Neuronal stem cell (in vitro differentiated cells): ENCODE data around the gene ATG5.

ENCODE experiments used
- DNase-seq: peaks from one replicate; pipeline ENCODE4 v3.0.0-alpha.2; 2013; ENCODE audit warnings: low spot score
- H2AFZ ChIP-seq: one replicate; pipeline ENCODE4 v1.6.1; 2013; ENCODE audit warnings: mild to moderate bottlenecking, low read length, inconsistent platforms
- H2AK5ac ChIP-seq: 2 replicates; pipeline ENCODE4 v1.6.1; 2013; ENCODE audit warnings: low read depth, mild to moderate bottlenecking, inconsistent platforms, low read length, moderate library complexity, mixed read lengths
- H2BK120ac ChIP-seq: 2 replicates; pipeline ENCODE4 v1.6.1; 2013; ENCODE audit warnings: low read depth, mild to moderate bottlenecking, inconsistent platforms, low read length, moderate library complexity, mixed read lengths
- H2BK12ac ChIP-seq: one replicate; pipeline ENCODE4 v1.6.1; 2013; ENCODE audit warnings: low read length, inconsistent platforms
- H2BK15ac ChIP-seq: 2 replicates; pipeline ENCODE4 v1.6.1; 2013; ENCODE audit warnings: mild to moderate bottlenecking, low read length, inconsistent platforms, mixed read lengths
- H2BK5ac ChIP-seq: one replicate; pipeline ENCODE4 v1.6.1; 2013; ENCODE audit warnings: inconsistent platforms, mild to moderate bottlenecking, low read length, moderate library complexity
- H3K14ac ChIP-seq: one replicate; pipeline ENCODE4 v1.6.1; 2013; ENCODE audit warnings: low read length, inconsistent platforms
- H3K18ac ChIP-seq: 2 replicates; pipeline ENCODE4 v1.6.1; 2013; ENCODE audit warnings: low read length, inconsistent platforms
- H3K23ac ChIP-seq: 2 replicates; pipeline ENCODE4 v1.6.1; 2013; ENCODE audit warnings: low read depth, mild to moderate bottlenecking, mixed read lengths, low read length, inconsistent platforms; ENCODE audit not compliant: poor library complexity
- H3K27ac ChIP-seq: replicated peaks from 3 replicates; pipeline ENCODE4 v1.5.1; 2013; ENCODE audit warnings: low read length, inconsistent platforms
- H3K27me3 ChIP-seq, 3 experiments: 2 replicates each; pipeline ENCODE4 v1.6.1; 2013; ENCODE audit warnings: low read length in 3 of 3, mild to moderate bottlenecking in 2 of 3, inconsistent platforms in 1 of 3, low read depth in 1 of 3, mixed read lengths in 1 of 3, moderate library complexity in 1 of 3; ENCODE audit not compliant: control insufficient read depth in 3 of 3, insufficient read depth in 3 of 3
- H3K36me3 ChIP-seq, 2 donors: replicated peaks in 1 of 2; 2 replicates each; pipeline ENCODE4 v1.6.1; 2013; ENCODE audit warnings: low read length in 2 of 2; ENCODE audit not compliant: control insufficient read depth in 2 of 2, insufficient read depth in 2 of 2
- H3K4ac ChIP-seq: 2 replicates; pipeline ENCODE4 v1.6.1; 2013; ENCODE audit warnings: inconsistent platforms, mild to moderate bottlenecking, low read length, moderate library complexity
- H3K4me1 ChIP-seq, 2 donors: 1 replicate in 1 of 2; 2 replicates in 1 of 2; pipeline ENCODE4 v1.6.1; 2013; ENCODE audit warnings: low read length in 2 of 2, low read depth in 1 of 2; ENCODE audit not compliant: control insufficient read depth in 2 of 2, insufficient read depth in 1 of 2
- H3K4me2 ChIP-seq: one replicate; pipeline ENCODE4 v1.6.1; 2013; ENCODE audit warnings: mild to moderate bottlenecking, low read length, inconsistent platforms; ENCODE audit not compliant: insufficient read depth, poor library complexity, severe bottlenecking
- H3K4me3 ChIP-seq, 2 donors: 2 replicates each; pipeline ENCODE4 v1.5.1; 2013; ENCODE audit warnings: low read length in 2 of 2, mild to moderate bottlenecking in 2 of 2, inconsistent platforms in 1 of 2, moderate library complexity in 1 of 2
- H3K79me1 ChIP-seq: one replicate; pipeline ENCODE4 v1.6.1; 2013; ENCODE audit warnings: low read depth, mild to moderate bottlenecking, inconsistent platforms, low read length, moderate library complexity
- H3K9ac ChIP-seq: one replicate; pipeline ENCODE4 v1.6.1; 2013; ENCODE audit warnings: mild to moderate bottlenecking, low read depth, low read length, inconsistent platforms; ENCODE audit not compliant: poor library complexity
- H3K9me3 ChIP-seq, 2 donors: replicated peaks in 1 of 2; 2 replicates each; pipeline versions ENCODE3 to v1.6.1; 2013; ENCODE audit warnings: low read length in 2 of 2, mild to moderate bottlenecking in 2 of 2, inconsistent platforms in 1 of 2, low read depth in 1 of 2, mixed read lengths in 1 of 2, moderate library complexity in 1 of 2; ENCODE audit not compliant: control insufficient read depth in 2 of 2, insufficient read depth in 1 of 2
- H4K8ac ChIP-seq: one replicate; pipeline ENCODE4 v1.6.1; 2013; ENCODE audit warnings: low read depth, mild to moderate bottlenecking, inconsistent platforms, low read length, moderate library complexity
- H4K91ac ChIP-seq: one replicate; pipeline ENCODE4 v1.6.1; 2013; ENCODE audit warnings: low read length, low read depth, mild to moderate bottlenecking, inconsistent platforms; ENCODE audit not compliant: poor library complexity
- WGBS, 2 donors: extraction: QIAGEN DNeasy Blood & Tissue Kit; methylation state at CpG; one replicate each; pipeline ENCODE4 v1.1.7; 2013; ENCODE audit warnings: missing lambda C conversion rate in 2 of 2, mixed read lengths in 1 of 2; ENCODE audit not compliant: insufficient read length in 2 of 2, insufficient replicate concordance in 1 of 2; ENCODE audit errors: extremely low coverage in 2 of 2; 5-methylcytosine and 5-hydroxymethylcytosine counted together

Gene ATG5

DNA sequence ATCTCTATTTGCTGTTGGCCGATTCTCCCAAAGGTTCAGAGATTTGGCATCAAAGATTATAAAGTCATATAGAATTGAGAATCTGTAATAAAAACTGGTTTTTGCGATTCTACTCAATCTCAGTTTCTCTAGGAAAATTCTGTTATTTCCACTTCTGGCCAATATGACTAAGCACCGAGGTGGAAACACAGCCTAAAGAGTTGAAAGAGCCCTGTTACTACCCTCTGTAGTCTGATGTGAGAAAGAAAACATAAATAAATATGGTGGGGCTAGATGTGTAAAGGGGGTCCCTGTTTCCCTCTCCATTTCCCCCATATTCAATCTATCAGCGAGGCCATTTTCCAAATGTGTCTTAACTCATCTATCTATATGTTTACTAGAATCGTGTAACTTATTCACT lies 156.0 kb downstream of the ATG5 start:
- Histone ChIP-seq H3K4ac (no peak overlapping the region), H3K9ac (no peak overlapping the region), H3K23ac (no peak overlapping the region), H2BK120ac (no peak overlapping the region), H3K4me2 (no peak overlapping the region), H3K4me1 (peaks cover 2 to 8% of the 10 kb centered on the region in 2 donors), H4K91ac (no peak overlapping the region), H2BK5ac (no peak overlapping the region), H3K27ac (no peak overlapping the region), H2AFZ (no peak overlapping the region), H2BK12ac (no peak overlapping the region), H3K18ac (no peak overlapping the region), H3K36me3 (no peaks in the 10 kb centered on the region), H3K4me3 (no peak overlapping the region), H4K8ac (no peak overlapping the region), H3K9me3 (no peaks in the 10 kb centered on the region), H3K79me1 (no peaks in the 10 kb centered on the region), H3K27me3 (peaks cover 0 to 30% (median 0%) of the 10 kb centered on the region in 3 experiments), H2AK5ac (no peak overlapping the region), H3K14ac (no peak overlapping the region), H2BK15ac (no peak overlapping the region)
- no peak for DNase-seq
- WGBS, 2 donors = no CpG with 5 or more reads among the region's 5 CpGs

DNA sequence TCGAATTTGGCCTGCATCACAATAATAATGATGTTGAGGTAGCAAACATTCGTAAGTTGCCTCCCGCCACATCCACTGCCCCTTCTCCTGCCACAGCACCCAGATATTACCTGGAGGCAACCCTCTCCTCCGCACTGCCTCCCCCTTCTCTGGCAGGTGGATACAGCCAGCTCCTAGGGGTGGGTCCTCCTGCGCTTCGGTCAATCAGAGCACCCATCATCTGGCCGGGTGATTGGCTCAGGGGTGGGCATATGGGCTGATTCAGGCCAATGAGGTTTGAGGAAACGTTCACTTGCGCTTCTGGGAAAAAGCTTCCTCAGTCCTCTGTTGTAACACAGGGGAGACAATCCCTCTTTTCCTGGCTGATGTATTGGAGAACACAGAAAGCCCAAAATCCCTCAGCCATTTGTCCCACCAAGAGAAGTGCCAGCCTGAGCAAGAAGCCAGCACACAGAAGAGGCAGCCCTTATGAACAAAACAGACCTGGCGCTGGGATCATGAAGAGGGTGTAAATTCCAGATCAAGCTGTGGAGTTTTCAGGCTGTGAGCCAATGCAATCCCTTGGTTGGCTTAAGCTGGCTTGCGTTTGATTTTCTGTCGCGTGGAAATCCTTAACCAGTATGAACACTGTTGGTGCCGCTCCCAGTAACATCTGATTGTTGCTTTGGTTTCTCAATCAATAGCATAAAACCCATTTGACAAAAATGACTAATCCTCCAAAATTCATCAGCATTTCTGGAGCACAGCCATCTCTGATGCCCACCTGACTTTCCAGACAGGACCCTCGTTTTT lies 157.3 kb downstream of the ATG5 start:
- Histone ChIP-seq H2BK15ac (no peak overlapping the region), H2AFZ (no peak overlapping the region), H3K9ac (no peak overlapping the region), H3K4me3 (no peak overlapping the region), H3K79me1 (no peaks in the 10 kb centered on the region), H3K27ac (no peak overlapping the region), H3K4ac (no peak overlapping the region), H3K23ac (no peak overlapping the region), H2AK5ac (no peak overlapping the region), H3K36me3 (no peaks in the 10 kb centered on the region), H3K27me3 (peaks cover 0 to 40% (median 0%) of the 10 kb centered on the region in 3 experiments), H2BK120ac (no peak overlapping the region), H4K8ac (no peak overlapping the region), H2BK5ac (no peak overlapping the region), H3K14ac (no peak overlapping the region), H3K4me2 (no peak overlapping the region), H2BK12ac (no peak overlapping the region), H3K18ac (peak overlapping the region; percentile 23), H4K91ac (no peak overlapping the region), H3K9me3 (no peaks in the 10 kb centered on the region), H3K4me1 (peaks cover 11 to 17% of the 10 kb centered on the region in 2 donors)
- WGBS, 2 donors = no CpG with 5 or more reads among the region's 15 CpGs
- DNase-seq = no peak

- no peak overlapping the region for H3K18ac ChIP-seq
- H2BK12ac ChIP-seq = no peak overlapping the region
- no peak overlapping the region for H3K4me3 ChIP-seq
- H2BK120ac ChIP-seq = no peak overlapping the region
- H2AFZ ChIP-seq = no peak overlapping the region
- no peak overlapping the region for H3K9ac ChIP-seq
- H4K8ac ChIP-seq = no peak overlapping the region
- H2BK5ac ChIP-seq = no peak overlapping the region
- H3K4ac ChIP-seq = no peak overlapping the region
- H3K79me1 ChIP-seq = no peaks in the 10 kb centered on the region
- no peak overlapping the region for H2AK5ac ChIP-seq
- H2BK15ac ChIP-seq = no peak overlapping the region
- peak; percentile 15 for DNase-seq
- no peak overlapping the region for H3K23ac ChIP-seq
- H3K4me1 ChIP-seq = peaks cover 11 to 20% of the 10 kb centered on the region in 2 donors
- H4K91ac ChIP-seq = no peak overlapping the region
- H3K27ac ChIP-seq = no peak overlapping the region
- H3K36me3 ChIP-seq = no peaks in the 10 kb centered on the region
- H3K27me3 ChIP-seq = peaks cover 0 to 46% (median 0%) of the 10 kb centered on the region in 3 experiments
- no CpG with 5 or more reads among the region's 6 CpGs for WGBS, 2 donors
- H3K4me2 ChIP-seq = no peak overlapping the region
- no peaks in the 10 kb centered on the region for H3K9me3 ChIP-seq
- H3K14ac ChIP-seq = no peak overlapping the region
Measured at GRCh38 chr6:106167096-106167814, 158.3 kb downstream of the ATG5 start.

GRCh38 chr6:106165885-106166485 lies 159.6 kb downstream of the ATG5 start:
- Histone ChIP-seq H3K4me1 (peaks cover 11 to 20% of the 10 kb centered on the region in 2 donors), H2BK5ac (no peak overlapping the region), H3K9ac (no peak overlapping the region), H3K14ac (no peak overlapping the region), H2AFZ (no peak overlapping the region), H3K79me1 (no peaks in the 10 kb centered on the region), H3K4me2 (no peak overlapping the region), H2BK12ac (no peak overlapping the region), H2BK120ac (no peak overlapping the region), H3K36me3 (no peaks in the 10 kb centered on the region), H3K27ac (no peak overlapping the region), H3K23ac (no peak overlapping the region), H4K8ac (no peak overlapping the region), H2BK15ac (no peak overlapping the region), H3K27me3 (peaks cover 0 to 48% (median 0%) of the 10 kb centered on the region in 3 experiments), H3K9me3 (no peaks in the 10 kb centered on the region), H4K91ac (no peak overlapping the region), H3K18ac (no peak overlapping the region), H3K4me3 (no peak overlapping the region), H3K4ac (no peak overlapping the region), H2AK5ac (no peak overlapping the region)
- no peak for DNase-seq
- whole genome bisulfite sequencing, 2 donors = no CpG with 5 or more reads among the region's 3 CpGs
